ENCODE measurements around the gene CFAP57. TPM values are rescaled to one million over a fixed set of nuclear protein-coding genes. Genes with fewer than 3 reads are reported as not detected.

The CFAP57 gene
- total RNA-seq, 1 donor from 2014 or later: 0.12 TPM

- ATAC-seq: peak; percentile 96
These were observed 84.8 kb downstream of the CFAP57 start for GRCh38 chr1:43256675-43257570.

GRCh38 chr1:43258370-43258769, 86.2 kb downstream of the CFAP57 start:
- no peak for ATAC-seq

GRCh38 chr1:43265431-43265830, 93.3 kb downstream of the CFAP57 start:
- no peak for ATAC-seq

DNA sequence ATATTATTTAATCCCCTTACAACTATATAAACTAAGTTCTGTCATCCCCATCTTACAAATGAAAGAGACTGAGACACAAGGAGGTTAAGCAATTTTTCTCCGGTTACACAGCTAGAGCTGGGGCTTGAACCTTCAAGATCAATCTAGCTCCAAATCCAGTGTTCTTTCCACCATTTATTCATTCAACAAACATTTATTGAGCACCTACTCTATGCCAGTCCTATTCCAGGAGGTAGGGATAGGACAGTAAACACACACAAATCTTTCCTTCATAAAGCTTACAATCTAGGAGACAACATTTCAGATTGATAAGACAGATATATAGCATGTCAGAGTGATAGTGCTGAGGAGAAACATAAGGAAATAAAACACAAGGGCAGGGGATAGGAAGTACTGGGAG, 94.8 kb downstream of the CFAP57 start:
- ATAC-seq: no peak

GRCh38 chr1:43267291-43267805, 95.2 kb downstream of the CFAP57 start:
- no peak for ATAC-seq

GRCh38 chr1:43267818-43268425, 95.8 kb downstream of the CFAP57 start:
- no peak for ATAC-seq

DNA sequence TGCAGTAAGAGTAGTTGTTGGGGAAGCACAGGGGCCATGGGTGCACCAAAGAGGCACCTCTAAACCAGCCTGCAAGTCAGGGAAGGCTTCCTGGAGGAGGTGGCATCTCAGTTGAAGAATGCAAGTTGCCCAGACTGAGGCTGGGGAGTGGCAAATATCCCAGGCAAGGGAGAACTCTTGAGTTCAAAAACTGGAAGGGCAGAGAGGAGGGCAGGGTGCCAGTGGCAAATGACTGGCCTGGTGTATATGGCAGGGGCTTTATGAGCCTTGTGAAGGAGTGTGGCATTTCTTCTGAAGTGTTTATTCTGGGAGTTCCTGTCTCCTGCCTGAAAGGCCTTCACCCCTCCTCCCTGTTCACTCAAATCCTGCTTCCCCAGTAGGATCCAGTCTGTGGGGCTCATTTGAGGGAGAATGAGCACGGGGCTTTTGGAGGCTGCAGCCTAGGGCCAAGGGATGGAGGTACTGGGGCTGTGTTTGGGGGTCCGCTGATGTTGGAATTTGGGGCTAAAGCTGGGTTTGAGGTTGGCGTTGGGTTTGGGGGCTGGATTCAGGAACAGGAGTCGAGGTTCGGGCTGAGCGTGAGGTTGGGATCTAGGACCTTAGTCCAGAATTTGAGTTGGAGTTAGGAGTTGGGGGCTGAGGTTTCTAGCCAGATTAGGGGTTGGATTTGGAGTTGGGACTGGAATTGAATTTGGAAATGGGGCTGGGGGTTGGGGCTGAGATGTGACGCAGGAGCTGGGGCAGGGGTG, 97.7 kb downstream of the CFAP57 start, which contains the start of gene TMEM125:
Gene TMEM125, plus strand, starts transcription at position 357 of the 749 bp plus-strand sequence. CDS start 2,740 bp downstream, outside the sequence.
- no peak for ATAC-seq

GRCh38 chr1:43270421-43271095, 98.4 kb downstream of the CFAP57 start:
- ATAC-seq: peak; percentile 91

DNA sequence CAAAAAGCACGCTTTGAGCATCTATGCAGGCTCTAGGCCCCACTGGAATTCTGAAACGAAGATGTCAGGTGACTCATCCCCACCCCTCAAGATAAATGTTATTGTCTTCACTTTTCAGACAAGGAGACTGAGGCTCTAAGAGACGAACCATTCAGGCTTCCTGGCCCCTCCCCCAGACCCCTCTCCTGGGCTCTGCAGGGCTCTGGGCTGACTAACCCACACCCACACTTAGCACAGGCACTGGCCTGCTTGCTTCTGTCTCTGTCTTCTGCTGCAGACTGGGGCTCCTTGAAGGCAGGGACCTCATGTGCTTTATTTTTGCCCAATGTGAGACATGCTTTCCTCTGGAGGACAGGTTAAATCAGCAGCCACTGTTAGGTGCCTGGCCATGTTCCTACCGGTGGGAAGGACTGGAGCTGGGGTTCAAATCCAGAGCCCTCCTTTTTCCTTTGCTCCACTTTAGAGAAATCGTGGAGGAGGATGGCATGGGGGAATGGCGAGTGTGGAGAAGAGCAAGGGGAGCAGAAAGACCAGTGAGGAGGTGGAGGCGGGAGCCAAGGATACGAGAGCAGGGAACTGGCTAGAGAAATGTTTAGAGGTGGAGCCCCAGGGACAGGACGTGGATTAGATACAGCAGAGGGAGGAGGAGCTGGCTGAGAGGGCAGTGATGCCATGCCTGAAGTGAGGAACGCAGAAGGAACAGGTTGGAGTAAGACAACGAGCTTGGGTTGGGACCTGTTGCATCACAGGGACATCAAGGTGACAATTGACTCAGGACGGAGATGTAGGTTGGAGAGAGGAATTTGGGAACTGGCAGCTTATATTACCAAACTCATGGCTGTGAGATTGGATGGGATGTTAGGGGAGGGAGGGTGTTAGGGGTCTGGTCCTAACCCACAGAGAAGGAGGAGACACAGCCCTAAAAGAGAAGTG, 99.3 kb downstream of the CFAP57 start:
- peak; percentile 38 for ATAC-seq

- ATAC-seq: no peak
These were observed 100.0 kb downstream of the CFAP57 start for GRCh38 chr1:43272161-43272560.

- ATAC-seq: no peak
These were observed 100.7 kb downstream of the CFAP57 start for GRCh38 chr1:43272576-43273571.

DNA sequence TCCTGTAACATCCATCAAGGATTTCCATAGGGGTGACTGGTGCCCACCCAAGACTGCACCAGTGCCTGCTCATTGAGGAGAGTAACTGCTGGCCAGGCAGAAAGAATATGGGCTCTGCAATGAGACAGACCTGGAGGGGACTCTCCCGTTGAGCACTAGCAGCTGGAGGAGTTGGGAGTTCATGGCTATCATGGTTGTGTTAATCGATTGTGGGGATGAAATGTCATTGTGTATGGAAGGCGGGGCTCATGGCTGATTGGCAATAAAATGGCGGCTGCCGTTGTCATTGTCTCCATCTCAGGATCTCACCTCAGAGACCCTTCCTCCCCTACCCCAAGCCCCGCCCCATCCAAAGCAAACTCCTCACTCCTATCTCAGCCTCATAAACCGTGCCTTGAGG, 101.6 kb downstream of the CFAP57 start:
- ATAC-seq: no peak

GRCh38 chr1:43274125-43274803, 102.1 kb downstream of the CFAP57 start:
- ATAC-seq: peak; percentile 68

GRCh38 chr1:43274804-43275180, 102.7 kb downstream of the CFAP57 start:
- ATAC-seq: no peak

GRCh38 chr1:43275826-43276620, 103.9 kb downstream of the CFAP57 start:
- no peak for ATAC-seq

DNA sequence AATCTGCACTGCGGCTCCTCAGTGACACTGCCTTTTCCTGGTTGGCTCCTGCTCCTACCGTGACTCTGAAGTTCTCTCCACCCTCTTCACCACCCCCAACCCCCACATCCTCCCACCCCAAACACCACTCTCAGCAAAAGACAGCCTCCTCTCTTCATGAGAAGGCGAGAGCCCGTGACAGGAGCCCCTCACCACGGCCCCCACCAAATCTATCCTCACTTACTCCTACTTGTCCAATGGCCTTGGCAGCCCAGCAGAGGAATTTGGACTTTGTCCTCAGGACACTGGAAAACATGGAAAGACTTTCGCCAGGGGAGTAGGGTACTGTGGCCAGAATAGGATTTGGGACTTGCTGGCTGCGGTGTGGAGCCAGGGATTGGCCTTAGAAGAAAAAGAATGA, 104.5 kb downstream of the CFAP57 start:
- no peak for ATAC-seq

GRCh38 chr1:43277116-43277876, 105.2 kb downstream of the CFAP57 start:
- no peak for ATAC-seq

DNA sequence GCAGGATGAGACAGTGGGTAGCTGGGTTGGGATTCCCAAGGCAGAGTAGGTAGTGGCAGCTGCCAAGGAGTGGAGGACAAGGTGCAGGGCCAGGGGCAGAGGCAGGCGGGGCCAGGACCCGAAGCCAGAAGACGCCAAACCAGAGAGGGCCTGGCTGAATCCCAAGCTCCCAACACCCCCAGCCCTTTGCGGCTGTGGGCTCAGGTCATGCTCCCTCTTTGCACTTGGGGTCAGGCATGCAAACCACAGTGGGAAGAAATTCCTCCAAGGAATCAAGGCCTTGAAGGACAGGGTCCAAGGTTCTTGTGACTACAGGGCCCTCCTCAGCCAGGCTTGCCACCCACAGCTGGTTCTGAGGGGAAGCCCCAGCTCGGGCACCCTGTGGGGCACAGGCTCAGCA, 107.0 kb downstream of the CFAP57 start:
- no peak for ATAC-seq

Measured in esophagus mucosa (tissue), 1 donor.